Stimulated activated memory B cell treated with anti-CD40 and anti-IgM and Interleukin-4, amounts not matched to agents 10 μg/mL and 1 μg/mL and 100 μg/mL, for 72 hours (primary cell): Measurements from ENCODE around the gene BRINP2.

ENCODE experiments used
- ATAC-seq: fragments of 150-1000 bp; cut with Tn5 transposase; 2 replicates; pipeline ENCODE4 v1.10.0; 2021
- H3K27ac Mint-ChIP-seq: one replicate; pipeline ENCODE4 v1.8.0; 2022; ENCODE audit warnings: mild to moderate bottlenecking, mixed read lengths
- H3K27me3 Mint-ChIP-seq: one replicate; pipeline ENCODE4 v1.8.0; 2022; ENCODE audit warnings: mixed read lengths
- H3K36me3 Mint-ChIP-seq: one replicate; pipeline ENCODE4 v1.8.0; 2022; ENCODE audit warnings: mixed read lengths
- H3K4me1 Mint-ChIP-seq: one replicate; pipeline ENCODE4 v1.8.0; 2022; ENCODE audit warnings: mixed read lengths
- H3K4me3 Mint-ChIP-seq: one replicate; pipeline ENCODE4 v1.8.0; 2022; ENCODE audit warnings: mild to moderate bottlenecking, moderate library complexity, mixed read lengths
- H3K9me3 Mint-ChIP-seq: one replicate; pipeline ENCODE4 v1.8.0; 2022; ENCODE audit warnings: mixed read lengths

BRINP2 gene

GRCh38 chr1:177183836-177184235 is 13.1 kb downstream of the BRINP2 start:
- H3K4me3 Mint-ChIP-seq, result no peak overlapping the region
- H3K4me1 Mint-ChIP-seq, result peaks cover 13% of the 10 kb centered on the region
- H3K36me3 Mint-ChIP-seq, result no peaks in the 10 kb centered on the region
- H3K27me3 Mint-ChIP-seq, result peaks cover 19% of the 10 kb centered on the region
- H3K27ac Mint-ChIP-seq, result no peak overlapping the region
- no peak for ATAC-seq
- H3K9me3 Mint-ChIP-seq, result no peaks in the 10 kb centered on the region

GRCh38 chr1:177185209-177185608 is 14.5 kb downstream of the BRINP2 start:
- Mint-ChIP-seq H3K27me3 (peaks cover 19% of the 10 kb centered on the region), H3K4me1 (peaks cover 13% of the 10 kb centered on the region), H3K27ac (no peak overlapping the region), H3K9me3 (no peaks in the 10 kb centered on the region), H3K4me3 (no peak overlapping the region), H3K36me3 (no peaks in the 10 kb centered on the region)
- no peak for ATAC-seq

DNA sequence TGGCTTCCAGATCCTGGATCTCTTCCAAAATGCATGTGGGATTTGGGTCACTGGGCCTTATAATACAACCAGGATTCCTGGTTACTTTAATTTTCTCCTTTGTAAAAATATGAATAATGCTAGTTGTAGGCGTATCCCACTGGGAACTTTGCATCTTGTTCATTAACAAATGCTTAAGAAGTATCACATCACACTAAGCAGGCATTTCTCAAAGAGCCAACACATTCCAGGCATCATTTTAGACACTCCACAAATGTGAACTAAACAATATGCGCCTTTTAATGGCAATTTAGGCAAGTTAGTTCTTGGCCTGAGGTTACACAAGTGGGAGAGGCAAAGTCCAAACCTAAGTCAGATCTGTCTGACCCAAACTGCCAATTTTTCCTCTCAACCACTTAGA is 15.9 kb downstream of the BRINP2 start:
- H3K4me3 Mint-ChIP-seq, result no peak overlapping the region
- peaks cover 10% of the 10 kb centered on the region for H3K27me3 Mint-ChIP-seq
- no peaks in the 10 kb centered on the region for H3K9me3 Mint-ChIP-seq
- no peaks in the 10 kb centered on the region for H3K36me3 Mint-ChIP-seq
- H3K27ac Mint-ChIP-seq, result no peak overlapping the region
- no peak for ATAC-seq
- H3K4me1 Mint-ChIP-seq, result peaks cover 7% of the 10 kb centered on the region

- ATAC-seq, result no peak
- Mint-ChIP-seq H3K4me1 (no peaks in the 10 kb centered on the region), H3K4me3 (no peak overlapping the region), H3K27me3 (no peaks in the 10 kb centered on the region), H3K27ac (no peak overlapping the region), H3K9me3 (no peaks in the 10 kb centered on the region), H3K36me3 (no peaks in the 10 kb centered on the region)
Measured at GRCh38 chr1:177190308-177190970, 19.7 kb downstream of the BRINP2 start.

- Mint-ChIP-seq H3K4me1 (no peaks in the 10 kb centered on the region), H3K4me3 (no peak overlapping the region), H3K36me3 (no peaks in the 10 kb centered on the region), H3K9me3 (peaks cover 2% of the 10 kb centered on the region), H3K27me3 (no peaks in the 10 kb centered on the region), H3K27ac (no peak overlapping the region)
- no peak for ATAC-seq
Measured at GRCh38 chr1:177198243-177198642, 27.5 kb downstream of the BRINP2 start.

DNA sequence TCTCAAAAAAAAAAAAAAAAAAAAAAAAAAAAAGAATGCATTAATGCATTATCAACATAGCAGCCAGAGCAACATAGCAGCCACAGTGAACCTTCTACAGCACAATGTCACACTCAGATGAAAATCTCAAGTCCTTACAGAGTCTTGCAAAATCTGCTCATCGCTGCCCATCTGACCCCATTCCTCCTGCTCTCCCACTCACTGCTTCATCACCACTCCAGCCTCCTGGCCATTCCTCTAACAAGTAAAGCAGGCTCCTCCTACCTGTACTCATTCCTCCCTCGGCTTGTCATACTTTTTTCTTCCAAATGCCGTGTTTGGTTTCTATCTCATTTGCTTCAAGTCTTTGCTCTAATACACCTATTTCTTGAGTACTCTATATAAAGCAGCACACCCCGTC is 29.5 kb downstream of the BRINP2 start:
- Mint-ChIP-seq H3K9me3 (peaks cover 5% of the 10 kb centered on the region), H3K27ac (no peak overlapping the region), H3K4me1 (no peaks in the 10 kb centered on the region), H3K36me3 (no peaks in the 10 kb centered on the region), H3K27me3 (no peaks in the 10 kb centered on the region), H3K4me3 (no peak overlapping the region)
- no peak for ATAC-seq

DNA sequence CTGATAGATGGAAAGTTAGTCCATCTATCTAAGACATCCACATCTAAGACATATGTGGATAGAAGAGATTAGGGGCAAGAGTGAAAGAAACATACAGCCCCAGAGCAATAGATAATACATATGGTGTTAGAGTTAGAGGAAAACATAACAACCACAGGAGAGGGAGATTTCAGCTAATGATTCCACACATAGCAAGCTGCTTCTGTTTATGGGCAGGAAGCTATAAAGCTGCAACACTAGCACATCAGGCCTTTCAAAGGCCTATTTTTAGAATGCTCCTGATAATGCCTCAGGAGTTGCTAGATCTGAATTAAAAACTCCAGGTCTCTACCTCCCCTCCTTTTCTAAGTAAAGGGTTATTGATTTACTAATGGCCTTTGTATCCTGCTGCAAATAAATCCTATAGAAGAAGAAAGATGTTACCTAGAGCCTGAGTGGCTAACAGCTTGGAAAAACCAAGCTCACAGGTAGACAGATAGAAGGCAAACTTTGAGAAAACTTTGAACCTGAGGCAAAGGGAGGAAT is 36.1 kb downstream of the BRINP2 start:
- Mint-ChIP-seq H3K9me3 (peaks cover 3% of the 10 kb centered on the region), H3K27me3 (no peaks in the 10 kb centered on the region), H3K27ac (no peak overlapping the region), H3K36me3 (no peaks in the 10 kb centered on the region), H3K4me1 (no peaks in the 10 kb centered on the region), H3K4me3 (no peak overlapping the region)
- no peak for ATAC-seq

GRCh38 chr1:177208920-177209319 is 38.2 kb downstream of the BRINP2 start:
- no peaks in the 10 kb centered on the region for H3K36me3 Mint-ChIP-seq
- no peaks in the 10 kb centered on the region for H3K9me3 Mint-ChIP-seq
- H3K4me3 Mint-ChIP-seq, result no peak overlapping the region
- ATAC-seq, result peak; percentile 42
- H3K27ac Mint-ChIP-seq, result no peak overlapping the region
- no peaks in the 10 kb centered on the region for H3K4me1 Mint-ChIP-seq
- no peaks in the 10 kb centered on the region for H3K27me3 Mint-ChIP-seq

DNA sequence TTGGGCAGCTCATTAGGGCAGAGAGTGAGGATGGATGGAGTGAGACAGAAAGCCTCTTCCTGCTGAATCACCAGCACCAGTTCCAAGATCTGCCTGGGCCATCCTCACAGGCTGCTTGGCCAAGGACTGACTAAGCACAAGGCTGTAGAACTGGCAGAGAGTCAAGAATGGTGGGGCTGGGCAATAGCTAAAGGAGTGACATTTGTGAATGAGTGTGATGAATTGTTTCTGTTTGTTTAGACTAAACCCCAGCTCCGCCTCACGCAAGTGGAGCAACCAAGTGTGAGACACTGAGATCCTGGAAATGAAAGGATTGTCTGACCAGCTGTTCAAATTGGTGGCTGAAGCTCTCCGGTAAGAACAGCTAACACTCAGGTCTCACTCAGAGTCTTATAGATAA is 38.6 kb downstream of the BRINP2 start:
- Mint-ChIP-seq H3K27me3 (no peaks in the 10 kb centered on the region), H3K27ac (no peak overlapping the region), H3K4me1 (no peaks in the 10 kb centered on the region), H3K9me3 (no peaks in the 10 kb centered on the region), H3K4me3 (no peak overlapping the region), H3K36me3 (no peaks in the 10 kb centered on the region)
- no peak for ATAC-seq

- Mint-ChIP-seq H3K4me3 (no peak overlapping the region), H3K4me1 (no peaks in the 10 kb centered on the region), H3K27ac (no peak overlapping the region), H3K36me3 (no peaks in the 10 kb centered on the region), H3K27me3 (no peaks in the 10 kb centered on the region), H3K9me3 (no peaks in the 10 kb centered on the region)
- ATAC-seq, result no peak
Measured at GRCh38 chr1:177210071-177210470, 39.3 kb downstream of the BRINP2 start.

DNA sequence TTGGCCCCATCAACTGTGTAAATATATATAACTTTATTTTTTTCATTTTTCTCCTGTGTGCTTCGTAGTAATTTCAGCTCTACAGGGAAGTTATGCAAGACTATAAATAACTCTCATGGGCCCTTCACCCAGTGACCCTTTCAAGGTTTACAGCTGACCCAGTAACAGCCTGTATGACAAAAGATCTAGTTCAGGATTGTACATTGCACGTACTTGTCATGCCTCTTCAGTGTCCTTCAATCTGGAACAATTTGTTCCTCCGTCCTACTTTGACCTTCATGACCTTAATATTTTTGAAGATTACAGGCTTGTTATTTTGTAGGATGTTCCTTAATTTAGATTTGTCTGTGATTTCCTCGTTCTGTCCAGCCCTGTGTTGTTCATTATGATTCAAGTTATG is 40.5 kb downstream of the BRINP2 start:
- ATAC-seq, result no peak
- Mint-ChIP-seq H3K9me3 (peaks cover 3% of the 10 kb centered on the region), H3K4me1 (no peaks in the 10 kb centered on the region), H3K4me3 (no peak overlapping the region), H3K27me3 (no peaks in the 10 kb centered on the region), H3K27ac (no peak overlapping the region), H3K36me3 (no peaks in the 10 kb centered on the region)

- Mint-ChIP-seq H3K4me1 (no peaks in the 10 kb centered on the region), H3K36me3 (no peaks in the 10 kb centered on the region), H3K27ac (no peak overlapping the region), H3K9me3 (peaks cover 15% of the 10 kb centered on the region), H3K27me3 (no peaks in the 10 kb centered on the region), H3K4me3 (no peak overlapping the region)
- no peak for ATAC-seq
Measured at GRCh38 chr1:177216587-177217202, 45.9 kb downstream of the BRINP2 start.

DNA sequence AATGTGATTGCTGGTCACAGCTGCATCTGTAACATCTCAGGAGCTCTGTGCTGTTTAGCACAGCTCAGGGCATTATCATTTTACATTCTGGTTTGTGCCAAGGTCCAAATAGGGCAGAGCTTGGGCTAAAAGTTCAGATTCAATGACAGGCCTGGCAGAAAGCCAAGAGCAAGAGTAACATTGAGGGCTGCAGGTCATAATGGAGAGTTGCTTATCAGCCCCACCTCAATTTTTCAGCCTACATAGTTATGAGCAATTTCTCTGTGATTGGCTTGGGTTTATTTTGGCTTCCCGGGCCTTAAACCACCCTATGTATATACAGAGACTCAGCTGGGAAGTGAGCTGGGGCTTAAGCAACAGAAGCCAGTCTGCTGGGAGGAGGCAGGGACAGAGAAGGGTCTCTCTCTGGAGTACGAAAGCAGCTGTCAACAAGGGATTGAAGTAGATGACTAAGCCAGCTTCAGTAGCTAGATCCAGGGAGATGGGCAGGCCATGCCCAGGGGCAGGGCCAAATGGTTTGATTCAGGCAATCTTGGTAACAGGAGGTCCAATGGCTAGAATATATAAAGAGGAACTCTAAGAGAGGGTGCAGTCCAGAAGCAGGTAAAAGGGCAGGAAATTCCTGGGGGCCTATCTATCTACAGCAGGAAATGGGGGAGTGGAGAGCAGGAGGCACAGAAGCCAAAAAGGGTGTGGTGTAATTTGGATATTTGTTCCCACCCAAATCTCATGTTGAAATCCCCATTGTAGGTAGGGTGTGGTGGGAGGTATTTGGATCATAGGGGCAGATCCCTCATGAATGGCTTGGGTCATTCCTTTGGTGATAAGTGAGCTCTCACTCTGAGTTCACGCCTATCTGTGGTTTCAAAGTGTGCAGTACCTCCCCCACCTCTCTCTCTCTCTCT is 49.0 kb downstream of the BRINP2 start:
- no peak overlapping the region for H3K4me3 Mint-ChIP-seq
- H3K36me3 Mint-ChIP-seq, result no peaks in the 10 kb centered on the region
- H3K9me3 Mint-ChIP-seq, result peaks cover 15% of the 10 kb centered on the region
- H3K27me3 Mint-ChIP-seq, result no peaks in the 10 kb centered on the region
- H3K4me1 Mint-ChIP-seq, result no peaks in the 10 kb centered on the region
- no peak overlapping the region for H3K27ac Mint-ChIP-seq
- ATAC-seq, result no peak

DNA sequence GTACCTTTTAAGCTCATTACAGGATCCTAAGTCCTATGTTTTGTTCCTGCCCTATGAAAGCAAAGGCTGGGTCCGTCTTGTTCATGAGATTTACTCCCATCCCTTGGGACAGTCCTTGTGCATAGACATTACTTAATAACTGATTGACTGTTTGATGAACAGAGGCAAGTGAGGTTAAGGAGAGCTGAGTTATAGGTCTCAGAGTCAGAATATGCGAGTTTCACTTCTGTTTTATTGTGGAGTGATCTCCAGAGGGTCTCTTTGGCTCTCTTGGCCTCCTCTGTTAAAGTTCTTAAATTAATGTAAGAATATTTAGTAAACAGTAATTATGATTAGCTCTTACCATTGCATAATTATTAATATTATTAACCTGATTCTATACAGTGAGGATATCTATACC is 52.6 kb downstream of the BRINP2 start:
- Mint-ChIP-seq H3K4me3 (no peak overlapping the region), H3K27ac (no peak overlapping the region), H3K9me3 (no peaks in the 10 kb centered on the region), H3K27me3 (no peaks in the 10 kb centered on the region), H3K36me3 (no peaks in the 10 kb centered on the region), H3K4me1 (no peaks in the 10 kb centered on the region)
- no peak for ATAC-seq

DNA sequence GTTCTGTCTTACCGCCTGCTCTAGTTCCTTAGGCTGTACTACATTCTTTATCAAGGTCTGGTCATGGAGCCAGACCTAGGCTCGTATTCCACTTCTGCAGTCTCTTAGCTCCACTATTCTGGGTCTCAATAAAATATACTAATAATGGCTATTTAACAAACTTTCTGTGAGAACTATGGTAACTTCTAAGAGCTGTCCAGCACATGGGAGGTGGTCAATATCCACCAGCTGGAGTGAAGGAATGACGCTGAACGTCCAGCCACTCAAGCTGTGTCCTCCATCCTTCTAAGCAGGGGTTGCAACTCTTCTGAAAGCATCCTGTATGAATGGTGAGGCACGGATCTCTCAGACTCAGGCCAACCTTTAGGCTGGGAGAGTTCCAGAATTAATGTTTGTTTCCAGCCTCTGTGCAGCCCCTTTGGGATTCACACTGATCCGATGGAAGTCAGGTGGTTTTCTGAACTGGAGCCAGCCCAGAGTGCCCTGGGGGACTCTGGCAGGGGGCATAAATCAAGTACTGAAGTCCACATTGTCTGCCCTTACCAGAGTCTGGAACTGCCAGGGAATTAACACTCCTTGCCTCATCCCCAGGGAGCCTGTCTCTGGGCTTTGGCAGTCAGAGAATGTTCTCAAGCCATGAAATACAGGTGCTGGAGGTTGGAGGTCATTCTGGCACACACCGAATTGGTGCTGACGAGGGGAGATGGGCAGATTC is 57.4 kb downstream of the BRINP2 start:
- ATAC-seq, result no peak
- Mint-ChIP-seq H3K4me1 (no peaks in the 10 kb centered on the region), H3K27me3 (no peaks in the 10 kb centered on the region), H3K4me3 (no peak overlapping the region), H3K36me3 (no peaks in the 10 kb centered on the region), H3K9me3 (no peaks in the 10 kb centered on the region), H3K27ac (no peak overlapping the region)
